ENCODE results near the gene IL6ST. TPM values are rescaled to one million over a fixed set of nuclear protein-coding genes. Genes with fewer than 3 reads are reported as not detected.

The IL6ST gene
- total RNA-seq, 1 experiment from 2014 or later: 60.2 TPM

DNA sequence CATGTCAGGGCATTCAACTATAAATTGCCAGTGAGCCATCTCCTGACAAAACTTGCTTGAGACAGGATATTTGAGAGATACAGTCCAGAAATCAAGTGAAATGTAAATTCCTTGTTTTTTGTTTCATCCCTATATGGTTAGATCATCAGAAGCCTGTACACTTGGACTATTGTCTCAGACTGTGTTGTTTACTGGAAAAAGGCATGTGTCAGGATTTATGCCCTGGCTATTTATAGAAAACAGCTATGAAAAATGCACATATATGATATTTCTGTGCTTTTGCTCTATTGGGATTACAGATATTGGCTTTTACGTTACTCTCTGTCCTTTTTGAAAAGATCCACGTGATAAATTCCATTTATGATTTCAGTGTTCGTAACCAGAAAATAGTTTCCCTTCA, 99.4 kb downstream of the IL6ST start:
- H3K4me2 ChIP-seq: no peak overlapping the region

DNA sequence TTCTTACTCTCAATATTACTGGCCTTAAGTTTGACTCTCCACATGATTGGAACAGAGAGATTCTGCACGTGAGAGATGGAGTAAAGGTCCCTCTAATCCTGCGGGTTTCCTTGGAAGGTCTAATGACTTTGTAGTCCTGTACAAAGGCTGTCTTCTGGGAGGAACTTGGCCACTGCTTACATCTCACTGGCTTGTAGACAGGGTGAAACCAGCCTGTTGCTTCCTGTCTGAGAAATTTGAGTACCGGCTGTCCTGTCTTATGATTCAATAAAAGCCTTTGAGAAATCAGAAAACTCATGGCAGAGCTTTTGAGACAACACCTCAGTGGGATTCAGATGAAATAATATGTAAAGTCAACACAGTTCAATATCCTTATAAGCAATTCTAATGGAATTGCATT, 100.6 kb downstream of the IL6ST start:
- no peak overlapping the region for H2AFZ ChIP-seq
- no TSS peak for BruUV-seq (replicated peaks)
- ChIA-PET POLR2A (ENCODE audit: unreplicated experiment) (no interaction called here), CTCF (no interaction called here)
- intact Hi-C loops (cut with micrococcal nuclease; ENCODE audit: unreplicated experiment): no loop called here
- H3K4me3 ChIP-seq: no peak overlapping the region
- H3K9me3 ChIP-seq (ENCODE audit: insufficient read depth, low read depth): no peaks in the 10 kb centered on the region
- no peak overlapping the region for H3K4me2 ChIP-seq
- no peaks in the 10 kb centered on the region for H3F3A ChIP-seq (ENCODE audit: insufficient read depth, low read depth)
- no peaks in the 10 kb centered on the region for H4K20me1 ChIP-seq (ENCODE audit: insufficient read depth)
- no peaks in the 10 kb centered on the region for H3K27me3 ChIP-seq (ENCODE audit: insufficient read depth, low read depth)
- no peaks in the 10 kb centered on the region for H3K79me2 ChIP-seq (ENCODE audit: low read depth)
- TF ChIP-seq, protein P1, sequence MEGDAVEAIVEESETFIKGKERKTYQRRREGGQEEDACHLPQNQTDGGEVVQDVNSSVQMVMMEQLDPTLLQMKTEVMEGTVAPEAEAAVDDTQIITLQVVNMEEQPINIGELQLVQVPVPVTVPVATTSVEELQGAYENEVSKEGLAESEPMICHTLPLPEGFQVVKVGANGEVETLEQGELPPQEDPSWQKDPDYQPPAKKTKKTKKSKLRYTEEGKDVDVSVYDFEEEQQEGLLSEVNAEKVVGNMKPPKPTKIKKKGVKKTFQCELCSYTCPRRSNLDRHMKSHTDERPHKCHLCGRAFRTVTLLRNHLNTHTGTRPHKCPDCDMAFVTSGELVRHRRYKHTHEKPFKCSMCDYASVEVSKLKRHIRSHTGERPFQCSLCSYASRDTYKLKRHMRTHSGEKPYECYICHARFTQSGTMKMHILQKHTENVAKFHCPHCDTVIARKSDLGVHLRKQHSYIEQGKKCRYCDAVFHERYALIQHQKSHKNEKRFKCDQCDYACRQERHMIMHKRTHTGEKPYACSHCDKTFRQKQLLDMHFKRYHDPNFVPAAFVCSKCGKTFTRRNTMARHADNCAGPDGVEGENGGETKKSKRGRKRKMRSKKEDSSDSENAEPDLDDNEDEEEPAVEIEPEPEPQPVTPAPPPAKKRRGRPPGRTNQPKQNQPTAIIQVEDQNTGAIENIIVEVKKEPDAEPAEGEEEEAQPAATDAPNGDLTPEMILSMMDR (conservative IDR thresholded peaks at IDR 0.05): no peak
- no peak for TF ChIP-seq EZH2 (IDR thresholded peaks at IDR 0.05; ENCODE audit: low read depth)
- no peaks in the 10 kb centered on the region for H3K4me1 ChIP-seq (replicated peaks; ENCODE audit: insufficient read depth)
- no peaks in the 10 kb centered on the region for H3K9me2 ChIP-seq (ENCODE audit: insufficient read depth)
- H3K27ac ChIP-seq: no peak overlapping the region
- H3K36me3 ChIP-seq (ENCODE audit: low read depth): no peaks in the 10 kb centered on the region
- no peak for DNase-seq

More for the DNA sequence above, 99.4 kb downstream of the IL6ST start:
- no peaks in the 10 kb centered on the region for H3K36me3 ChIP-seq (ENCODE audit: low read depth)
- H3K27me3 ChIP-seq (ENCODE audit: insufficient read depth, low read depth): no peaks in the 10 kb centered on the region
- H3K9me3 ChIP-seq (ENCODE audit: insufficient read depth, low read depth): no peaks in the 10 kb centered on the region
- 0 out of 2 replicates have a peak, but pooled peaks cover 6% of the 10 kb centered on the region for H3K4me1 ChIP-seq (replicated peaks; ENCODE audit: insufficient read depth)
- ChIA-PET POLR2A (ENCODE audit: unreplicated experiment) (no interaction called here), CTCF (no interaction called here)
- H3K4me3 ChIP-seq: no peak overlapping the region
- DNase-seq: no peak
- TF ChIP-seq, protein P1 (conservative IDR thresholded peaks at IDR 0.05): no peak
- no peaks in the 10 kb centered on the region for H3K79me2 ChIP-seq (ENCODE audit: low read depth)
- no peaks in the 10 kb centered on the region for H3F3A ChIP-seq (ENCODE audit: insufficient read depth, low read depth)
- no peak overlapping the region for H2AFZ ChIP-seq
- intact Hi-C loops (cut with micrococcal nuclease; ENCODE audit: unreplicated experiment): no loop called here
- H3K27ac ChIP-seq: no peak overlapping the region
- no peaks in the 10 kb centered on the region for H4K20me1 ChIP-seq (ENCODE audit: insufficient read depth)
- no TSS peak for BruUV-seq (replicated peaks)
- H3K9me2 ChIP-seq (ENCODE audit: insufficient read depth): no peaks in the 10 kb centered on the region

DNA sequence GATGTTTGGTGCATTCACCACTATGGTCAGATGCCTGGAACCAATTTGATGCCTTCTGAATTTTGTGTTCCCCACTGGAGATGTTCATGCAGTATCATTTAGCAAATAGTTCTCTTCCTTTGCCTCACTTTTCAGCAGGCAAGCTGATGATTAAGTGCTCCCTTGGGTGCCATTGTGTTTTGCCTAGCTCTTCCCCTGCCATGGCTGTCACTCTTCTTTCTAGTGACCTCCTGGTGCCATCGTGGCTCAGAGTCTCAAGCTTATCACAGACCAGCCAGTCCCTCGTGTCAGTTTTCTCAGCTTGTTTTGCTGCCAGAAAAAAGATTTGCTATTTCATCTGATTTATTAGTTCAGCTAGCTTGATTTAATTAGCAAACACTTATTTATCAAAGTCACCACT, 102.3 kb downstream of the IL6ST start:
- Histone ChIP-seq H3K9me3 (ENCODE audit: insufficient read depth, low read depth) (no peaks in the 10 kb centered on the region), H3K27ac (no peak overlapping the region), H3K36me3 (ENCODE audit: low read depth) (no peaks in the 10 kb centered on the region), H3K4me1 (replicated peaks; ENCODE audit: insufficient read depth) (no peaks in the 10 kb centered on the region), H4K20me1 (ENCODE audit: insufficient read depth) (no peaks in the 10 kb centered on the region), H2AFZ (no peak overlapping the region), H3K27me3 (ENCODE audit: insufficient read depth, low read depth) (no peaks in the 10 kb centered on the region), H3K4me3 (no peak overlapping the region), H3F3A (ENCODE audit: insufficient read depth, low read depth) (no peaks in the 10 kb centered on the region), H3K4me2 (no peak overlapping the region), H3K79me2 (ENCODE audit: low read depth) (no peaks in the 10 kb centered on the region), H3K9me2 (ENCODE audit: insufficient read depth) (no peaks in the 10 kb centered on the region)
- CTCF ChIA-PET: no interaction called here
- TF ChIP-seq, protein P1 (conservative IDR thresholded peaks at IDR 0.05): no peak
- no peak for TF ChIP-seq EZH2 (IDR thresholded peaks at IDR 0.05; ENCODE audit: low read depth)
- BruUV-seq (replicated peaks): no TSS peak
- intact Hi-C loops (cut with micrococcal nuclease; ENCODE audit: unreplicated experiment): no loop called here
- DNase-seq: no peak
- POLR2A ChIA-PET (ENCODE audit: unreplicated experiment): interaction anchor here (0.6 kb wide), 1 partner anchor 1017 kb away, joined by 3 read pairs; no protein-coding TSS in a partner anchor

Data from PC-9 (cell line).